Heart left ventricle (tissue), 13 donors: Measurements from ENCODE around the gene OLFM1.

ENCODE experiments used
- CTCF ChIP-seq, 12 donors: fragments of 200-600 bp; sonication (generic) in 4 of 12; IDR thresholded peaks; one replicate each; pipeline versions ENCODE4 v1.5.0 to v1.8.0; 2018 to 2022; ENCODE audit warnings: antibody characterized with exemption in 12 of 12, mild to moderate bottlenecking in 5 of 12
- POLR2A ChIP-seq, 2 donors: fragments of 450-650 bp; IDR thresholded peaks; one replicate each; pipeline ENCODE4 v1.6.1; 2017; ENCODE audit warnings: antibody characterized with exemption in 2 of 2, mild to moderate bottlenecking in 2 of 2, moderate library complexity in 2 of 2
- donor health status: ischemic (EF 13 %, LVEDD 7.1; RV severe dilation, severe dysfunction).
- donor health status: DM: no; HTN: yes; CAD: no.
- donor health status: DM: no; HTN: no; CAD: no.
- donor health status: ischemic (EF 25% LVEDD 6.9; RV normal size, moderate dysfunction).
- donor health status: ischemic (EF 25% LVEDD 5.7; RV mildly dilated, moderate dysfunction).
- donor health status: ischemic (EF 35%, LVEDD 5.7; RV mildly dilated, moderate dysfunction).
- donor health status: nonischemic (EF 11% LVEDD 7.7; RV severe dilation, severe dysfunction).
- donor health status: DM: yes; HTN: yes; CAD: no.
- donor health status: PGD.
- donor health status: ischemic (EF 29% LVEDD 5.4; RV normal size, mild dysfunction).
- donor health status: nonischemic (EF 23%, LVEDD 6.1; RV moderate dilation, normal function).

- TF ChIP-seq CTCF (IDR thresholded peaks at IDR 0.05) (no peak), POLR2A (IDR thresholded peaks at IDR 0.05) (no peak)
Measured at GRCh38 chr9:135096408-135096895, 9.0 kb downstream of the OLFM1 start.
